Esophagus (tissue), 2 donors: Measurements from ENCODE around the gene ZMYND8. TPM values are rescaled to one million over a fixed set of nuclear protein-coding genes. Genes with fewer than 3 reads are reported as not detected.
"Not testable (repeated sequence)": the region's sequence is repeated elsewhere in the genome, so short reads cannot be mapped to it uniquely, and the experiment has no call there.

Source experiments
- H3K27ac ChIP-seq, 2 donors: one replicate each; pipeline ENCODE4 v1.5.1; 2013; ENCODE audit warnings: low read depth in 2 of 2, mild to moderate bottlenecking in 2 of 2, inconsistent platforms in 1 of 2, low read length in 1 of 2, moderate library complexity in 1 of 2
- H3K27me3 ChIP-seq, 2 donors: one replicate each; pipeline ENCODE4 v1.6.1; 2013; ENCODE audit warnings: low read length in 2 of 2, control low read depth in 1 of 2, mild to moderate bottlenecking in 1 of 2; ENCODE audit not compliant: insufficient read depth in 2 of 2, control insufficient read depth in 1 of 2
- H3K36me3 ChIP-seq, 2 donors: one replicate each; pipeline ENCODE4 v1.6.1; 2013; ENCODE audit warnings: low read length in 1 of 2; ENCODE audit not compliant: control insufficient read depth in 2 of 2, insufficient read depth in 2 of 2
- H3K4me1 ChIP-seq, 2 donors: one replicate each; pipeline ENCODE4 v1.6.1; 2013; ENCODE audit warnings: low read length in 1 of 2; ENCODE audit not compliant: control insufficient read depth in 2 of 2, insufficient read depth in 2 of 2
- H3K4me3 ChIP-seq, 2 donors: one replicate each; pipeline ENCODE4 v1.5.1; 2013; ENCODE audit warnings: low read length in 2 of 2, mild to moderate bottlenecking in 2 of 2, low read depth in 1 of 2, moderate library complexity in 1 of 2
- H3K9me3 ChIP-seq, 2 donors: one replicate each; pipeline ENCODE4 v1.6.1; 2013; ENCODE audit warnings: mild to moderate bottlenecking in 2 of 2, low read depth in 1 of 2, low read length in 1 of 2, moderate library complexity in 1 of 2; ENCODE audit not compliant: control insufficient read depth in 2 of 2, insufficient read depth in 1 of 2
- WGBS, 2 donors: extraction: QIAGEN DNeasy Blood & Tissue Kit; methylation state at CpG; one replicate each; pipeline ENCODE4 v1.1.7; 2013; 5-methylcytosine and 5-hydroxymethylcytosine counted together
- polyA plus RNA-seq, 2 donors: library from polyadenylated mRNA; stranded (reverse); fragments of 200-250 nt; gene quantifications; one replicate each; pipeline ENCODE4 v1.2.3, GENCODE V29; 2013
- donor health status: healthy with polysubstance abuse.
- donor health status: Bipolar disorder and iron deficiency.

ZMYND8 gene
- polyA plus RNA-seq, 2 donors = 8.8 to 18.7 TPM

GRCh38 chr20:47290666-47291430 is 65.7 kb downstream of the ZMYND8 start:
- H3K36me3 ChIP-seq = peaks cover 4 to 17% of the 10 kb centered on the region in 2 donors
- no peaks in the 10 kb centered on the region for H3K27me3 ChIP-seq
- H3K27ac ChIP-seq = no peak overlapping the region
- 92 to 95% methylated on average over 11 of the region's 11 CpGs for WGBS, 2 donors
- H3K4me1 ChIP-seq = no peaks in the 10 kb centered on the region
- H3K9me3 ChIP-seq = no peaks in the 10 kb centered on the region
- no peak overlapping the region for H3K4me3 ChIP-seq

- Histone ChIP-seq H3K27me3 (no peaks in the 10 kb centered on the region), H3K36me3 (peaks cover 8 to 15% of the 10 kb centered on the region in 2 donors)
- WGBS, 2 donors = 90 to 91% methylated on average over 3 of the region's 3 CpGs
Measured at GRCh38 chr20:47290008-47290407, 66.5 kb downstream of the ZMYND8 start.

GRCh38 chr20:47289096-47289495 is 67.4 kb downstream of the ZMYND8 start:
- 81 to 82% methylated on average over 3 of the region's 3 CpGs for WGBS, 2 donors

More at GRCh38 chr20:47290008-47290407, 66.5 kb downstream of the ZMYND8 start:
- Histone ChIP-seq H3K9me3 (no peaks in the 10 kb centered on the region), H3K4me1 (no peaks in the 10 kb centered on the region), H3K27ac (no peak overlapping the region), H3K4me3 (no peak overlapping the region)

GRCh38 chr20:47288530-47288929 is 68.0 kb downstream of the ZMYND8 start:
- not testable (repeated sequence) for H3K4me3 ChIP-seq, H3K27me3 ChIP-seq, H3K27ac ChIP-seq, H3K4me1 ChIP-seq, H3K9me3 ChIP-seq
- 96 to 97% methylated on average over 8 of the region's 8 CpGs for WGBS, 2 donors
- H3K36me3 ChIP-seq = peaks cover 8 to 11% of the 10 kb centered on the region in 2 donors

More at GRCh38 chr20:47289096-47289495, 67.4 kb downstream of the ZMYND8 start:
- Histone ChIP-seq H3K36me3 (peaks cover 8 to 14% of the 10 kb centered on the region in 2 donors), H3K4me3 (no peak overlapping the region), H3K4me1 (no peaks in the 10 kb centered on the region), H3K27ac (no peak overlapping the region), H3K9me3 (no peaks in the 10 kb centered on the region), H3K27me3 (no peaks in the 10 kb centered on the region)

GRCh38 chr20:47287609-47288144 is 68.8 kb downstream of the ZMYND8 start:
- Histone ChIP-seq H3K4me1 (no peaks in the 10 kb centered on the region), H3K36me3 (peaks cover 4 to 8% of the 10 kb centered on the region in 2 donors), H3K9me3 (no peaks in the 10 kb centered on the region), H3K27ac (no peak overlapping the region), H3K4me3 (no peak overlapping the region), H3K27me3 (no peaks in the 10 kb centered on the region)
- 93 to 96% methylated on average over 6 of the region's 6 CpGs for WGBS, 2 donors

- Histone ChIP-seq H3K27ac (no peak overlapping the region), H3K9me3 (no peaks in the 10 kb centered on the region), H3K27me3 (no peaks in the 10 kb centered on the region), H3K36me3 (peaks cover 4 to 8% of the 10 kb centered on the region in 2 donors), H3K4me3 (no peak overlapping the region), H3K4me1 (no peaks in the 10 kb centered on the region)
- 83 to 89% methylated on average over 5 of the region's 5 CpGs for WGBS, 2 donors
Measured at GRCh38 chr20:47286681-47287080, 69.8 kb downstream of the ZMYND8 start.

- Histone ChIP-seq H3K27me3 (no peaks in the 10 kb centered on the region), H3K9me3 (no peaks in the 10 kb centered on the region), H3K4me3 (no peak overlapping the region), H3K27ac (no peak overlapping the region), H3K36me3 (peaks cover 10 to 15% of the 10 kb centered on the region in 2 donors), H3K4me1 (no peaks in the 10 kb centered on the region)
- 86 to 89% methylated on average over 4 of the region's 4 CpGs for WGBS, 2 donors
Measured at GRCh38 chr20:47285189-47285588, 71.3 kb downstream of the ZMYND8 start.

GRCh38 chr20:47284373-47284772 is 72.1 kb downstream of the ZMYND8 start:
- H3K27ac ChIP-seq = no peak overlapping the region
- H3K36me3 ChIP-seq = peaks cover 15 to 16% of the 10 kb centered on the region in 2 donors
- H3K4me3 ChIP-seq = no peak overlapping the region
- 98 to 99% methylated on average over 5 of the region's 5 CpGs for WGBS, 2 donors
- H3K27me3 ChIP-seq = no peaks in the 10 kb centered on the region
- no peaks in the 10 kb centered on the region for H3K4me1 ChIP-seq
- no peaks in the 10 kb centered on the region for H3K9me3 ChIP-seq

GRCh38 chr20:47283411-47283810 is 73.1 kb downstream of the ZMYND8 start:
- Histone ChIP-seq H3K9me3 (no peaks in the 10 kb centered on the region), H3K27me3 (no peaks in the 10 kb centered on the region), H3K4me3 (no peak overlapping the region), H3K4me1 (no peaks in the 10 kb centered on the region), H3K36me3 (peaks cover 13 to 16% of the 10 kb centered on the region in 2 donors), H3K27ac (no peak overlapping the region)
- WGBS, 2 donors = 62 to 69% methylated on average over 3 of the region's 3 CpGs

GRCh38 chr20:47282864-47283263 is 73.6 kb downstream of the ZMYND8 start:
- 96 to 100% methylated on average over 2 of the region's 2 CpGs for WGBS, 2 donors
- no peak overlapping the region for H3K27ac ChIP-seq
- peaks cover 13 to 16% of the 10 kb centered on the region in 2 donors for H3K36me3 ChIP-seq

More at GRCh38 chr20:47282864-47283263, 73.6 kb downstream of the ZMYND8 start:
- Histone ChIP-seq H3K27me3 (no peaks in the 10 kb centered on the region), H3K4me1 (no peaks in the 10 kb centered on the region), H3K4me3 (no peak overlapping the region), H3K9me3 (no peaks in the 10 kb centered on the region)
